ENCODE measurements around the gene MYBPC1.

MYBPC1 gene

DNA sequence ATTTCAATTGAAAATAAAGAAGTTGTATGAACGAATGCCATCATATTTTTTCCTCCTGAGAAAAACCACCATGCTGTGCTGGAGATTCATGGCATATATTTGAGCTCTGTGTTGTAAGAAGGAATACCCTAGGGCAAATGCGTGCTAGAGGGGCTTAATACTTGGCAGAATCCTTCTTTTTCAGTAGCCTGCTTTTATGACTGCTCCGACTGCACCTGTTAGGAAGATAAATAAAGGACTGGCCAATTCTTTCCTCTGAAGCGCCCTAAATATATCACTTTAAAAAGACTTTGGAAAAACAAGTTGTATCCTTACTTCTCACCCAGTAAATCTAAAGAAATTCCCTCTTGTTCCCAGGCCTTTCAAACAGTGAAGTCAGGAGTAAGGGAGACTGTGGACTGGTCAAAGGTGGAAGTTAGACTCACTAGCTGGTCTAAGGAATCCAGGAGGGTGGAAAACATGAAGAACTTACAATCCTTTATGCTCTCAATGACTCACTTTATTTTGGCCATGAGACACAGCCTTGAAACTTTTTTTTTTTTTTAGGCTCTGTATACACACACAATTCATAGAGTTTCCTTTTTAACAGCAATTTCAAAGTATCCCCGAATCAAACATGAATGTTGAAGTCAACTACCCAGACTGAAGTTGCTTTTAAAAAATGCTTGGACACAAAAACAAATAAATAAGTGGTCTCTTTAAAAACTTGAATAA lies 5.2 kb downstream of the MYBPC1 start:
- DNase-seq, result no peak

DNA sequence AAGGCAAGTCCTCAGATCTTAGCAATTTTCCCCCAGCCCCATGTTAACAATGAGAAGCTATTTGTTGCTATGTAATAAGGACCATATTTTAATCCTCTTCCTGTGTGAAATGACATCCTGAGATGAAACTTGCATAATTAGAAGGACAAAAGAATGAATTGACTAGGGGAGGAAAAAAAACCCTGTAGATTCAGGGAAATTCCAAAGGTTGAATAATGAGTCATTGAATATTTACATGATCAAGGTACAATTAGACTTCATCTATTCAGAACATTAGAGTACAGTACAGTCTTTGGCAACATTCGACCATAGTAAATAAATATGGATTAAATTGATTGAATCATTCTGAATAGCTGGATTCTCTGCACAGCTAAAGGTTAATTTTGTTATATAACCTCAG lies 9.4 kb downstream of the MYBPC1 start:
- DNase-seq, result no peak

DNA sequence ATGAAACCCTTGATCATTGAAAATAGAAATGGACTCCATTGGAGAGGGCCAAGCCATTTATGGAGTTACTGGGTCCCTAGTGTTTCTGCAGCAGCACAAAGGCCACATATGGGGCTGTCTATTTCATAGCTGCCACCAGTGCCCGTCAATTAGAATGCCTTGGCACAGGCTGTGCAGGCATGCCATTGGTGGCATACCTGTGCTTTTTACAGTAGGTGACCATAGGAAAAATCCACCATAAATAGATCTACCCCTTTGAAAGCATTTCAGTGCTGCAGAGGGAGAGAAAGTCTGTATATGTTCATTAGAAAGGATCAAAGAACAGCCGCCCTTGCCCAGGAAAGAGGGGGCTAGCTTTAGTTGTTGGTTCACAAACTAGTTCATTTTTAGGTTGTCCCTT lies 13.1 kb downstream of the MYBPC1 start:
- DNase-seq, result no peak

DNA sequence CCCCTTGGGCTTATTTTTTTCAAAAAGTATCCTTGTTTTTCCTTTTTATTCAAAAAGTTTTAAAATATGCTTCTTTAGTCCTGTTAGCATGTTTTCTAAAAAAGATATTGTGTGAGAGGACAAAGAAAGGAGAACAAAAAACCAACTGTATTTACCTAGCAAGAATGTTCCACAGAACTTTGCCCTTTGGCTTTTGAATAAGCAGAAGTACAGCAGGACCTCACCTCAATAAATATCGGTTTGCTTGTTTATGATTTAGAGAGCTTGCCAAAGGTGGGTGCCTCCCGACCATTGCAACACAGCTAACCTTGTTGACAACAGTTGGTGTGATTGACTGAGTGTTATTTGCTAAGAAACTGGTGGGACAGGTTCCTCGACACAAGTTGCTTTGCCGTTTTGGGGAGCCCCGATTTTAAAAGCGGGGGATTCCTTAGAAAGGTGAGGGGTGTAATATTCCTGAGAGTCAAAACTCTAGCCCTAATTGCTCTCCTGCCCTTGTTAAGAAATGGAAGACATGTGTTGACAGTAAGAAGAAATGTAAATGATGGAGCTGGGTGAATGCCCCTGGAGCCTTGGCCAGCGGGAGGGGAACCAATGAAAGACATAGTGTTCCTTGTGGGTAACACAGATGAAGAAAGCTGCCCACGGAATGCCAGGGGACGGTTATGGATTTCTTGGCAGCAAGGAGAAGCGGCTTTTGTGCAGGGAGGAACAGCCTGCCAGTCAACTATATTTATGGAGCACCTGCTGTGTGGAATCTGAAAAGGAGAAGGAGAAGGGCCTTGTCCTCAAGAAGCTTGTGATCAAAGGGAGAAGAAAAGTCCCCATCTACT lies 13.7 kb downstream of the MYBPC1 start:
- no peak for DNase-seq

DNA sequence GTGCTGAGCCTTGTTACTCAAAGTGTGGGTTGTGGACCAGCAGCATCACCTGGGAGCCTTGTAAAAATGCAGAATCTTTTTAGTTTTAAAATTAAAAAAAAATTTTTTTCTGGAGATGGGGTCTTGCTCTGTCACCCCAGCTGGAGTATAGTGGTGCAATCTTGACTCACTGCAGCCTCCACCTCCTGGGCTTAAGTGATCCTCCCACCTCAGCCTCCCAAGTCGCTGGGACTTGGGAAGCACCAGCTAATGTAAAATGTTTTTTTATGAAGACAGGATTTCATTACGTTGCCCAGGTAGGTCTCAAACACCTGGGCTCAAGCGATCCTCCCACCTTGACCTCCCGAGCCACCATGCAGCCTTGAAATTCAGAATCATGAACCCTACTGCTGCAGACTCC lies 14.4 kb downstream of the MYBPC1 start:
- no peak for DNase-seq

DNA sequence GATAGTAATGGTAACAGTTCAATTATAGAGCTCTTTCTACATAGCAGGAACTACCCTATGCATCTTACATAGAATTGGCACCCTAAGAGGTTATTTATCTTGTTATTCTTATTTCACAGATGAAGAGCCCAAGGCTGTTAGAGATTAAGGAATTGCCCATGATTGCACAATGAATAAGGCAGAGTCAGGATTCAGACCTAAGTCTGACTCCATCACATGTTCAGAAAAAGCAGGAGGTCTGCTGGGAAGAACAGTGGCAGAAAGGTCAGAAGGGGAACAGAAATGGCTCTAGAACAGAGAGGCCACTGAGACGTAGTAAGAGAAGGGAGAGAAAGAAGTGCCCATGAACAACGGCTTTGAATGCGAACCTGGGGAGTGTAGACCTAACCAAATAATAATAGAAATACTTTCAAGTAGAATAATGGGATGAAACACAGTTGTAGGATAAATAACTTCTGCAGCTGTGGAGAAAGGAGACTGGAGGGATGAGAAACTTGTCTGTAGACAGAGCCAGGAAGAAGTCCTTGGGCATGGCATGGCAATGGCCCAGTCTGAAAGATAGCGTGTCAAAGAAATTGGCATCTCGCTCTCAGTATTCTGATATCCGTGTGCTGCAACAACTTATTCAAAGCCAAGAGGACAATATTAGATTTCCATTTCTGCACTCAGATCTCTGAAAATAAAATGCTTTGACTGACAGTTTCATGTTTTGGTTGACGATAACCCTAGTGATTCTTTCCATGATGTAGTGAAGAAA lies 17.6 kb downstream of the MYBPC1 start:
- DNase-seq, result no peak

DNA sequence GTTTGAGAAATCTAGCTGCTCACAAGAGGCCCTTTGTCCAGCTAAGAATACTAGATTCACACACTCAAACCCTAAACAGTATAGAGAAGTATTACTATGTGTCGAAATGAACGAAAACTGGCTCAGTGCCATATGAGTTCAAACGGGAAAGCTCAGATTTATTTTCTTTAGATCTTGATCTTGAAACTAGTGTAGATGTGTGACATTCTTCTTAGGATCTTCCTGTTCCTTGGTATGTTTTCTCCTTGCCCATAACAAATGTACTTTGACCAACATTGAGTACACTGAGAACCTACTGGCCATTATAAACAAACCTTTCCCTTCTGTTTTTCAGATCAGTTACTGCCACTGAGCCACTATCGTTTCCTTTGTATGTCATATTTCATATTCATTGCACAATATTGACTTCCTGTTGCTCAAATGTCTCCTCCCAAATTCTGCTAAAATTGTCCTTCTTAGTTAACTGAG lies 21.3 kb downstream of the MYBPC1 start:
- DNase-seq, result no peak

DNA sequence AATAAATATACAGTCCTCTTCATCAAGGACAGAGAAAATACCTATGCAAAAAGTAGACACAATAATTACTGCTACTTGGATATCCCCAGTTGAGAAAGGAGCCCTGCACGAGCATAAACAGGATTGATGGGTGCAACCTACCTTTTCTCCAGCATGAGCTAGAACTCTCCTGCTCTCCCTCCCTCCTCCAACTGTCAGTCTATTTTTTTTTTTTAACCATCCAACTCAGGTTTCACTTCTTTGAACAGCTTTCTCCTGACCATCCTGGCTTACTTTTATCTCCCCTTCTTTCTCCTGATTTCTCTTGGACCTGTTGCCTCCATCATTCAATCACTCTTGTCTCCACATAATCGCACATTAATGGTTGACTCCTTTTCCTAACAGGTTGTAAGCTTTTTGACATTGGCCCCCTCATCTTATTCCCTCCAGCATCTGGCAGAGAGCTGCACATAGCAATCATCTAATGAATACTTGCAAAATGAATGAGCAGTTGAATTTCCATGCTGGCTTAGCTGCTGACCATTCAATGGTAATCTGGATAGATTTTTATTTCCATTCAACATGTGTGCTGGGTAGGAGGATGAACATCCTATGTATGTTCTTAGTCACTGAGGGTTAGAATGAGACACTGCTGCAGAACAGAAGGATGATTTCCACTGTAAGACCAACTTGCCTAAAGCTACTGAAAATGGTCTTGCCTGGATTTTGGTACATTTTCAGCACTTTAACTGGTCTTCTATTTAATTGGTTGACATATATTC lies 24.4 kb downstream of the MYBPC1 start:
- no peak for DNase-seq

DNA sequence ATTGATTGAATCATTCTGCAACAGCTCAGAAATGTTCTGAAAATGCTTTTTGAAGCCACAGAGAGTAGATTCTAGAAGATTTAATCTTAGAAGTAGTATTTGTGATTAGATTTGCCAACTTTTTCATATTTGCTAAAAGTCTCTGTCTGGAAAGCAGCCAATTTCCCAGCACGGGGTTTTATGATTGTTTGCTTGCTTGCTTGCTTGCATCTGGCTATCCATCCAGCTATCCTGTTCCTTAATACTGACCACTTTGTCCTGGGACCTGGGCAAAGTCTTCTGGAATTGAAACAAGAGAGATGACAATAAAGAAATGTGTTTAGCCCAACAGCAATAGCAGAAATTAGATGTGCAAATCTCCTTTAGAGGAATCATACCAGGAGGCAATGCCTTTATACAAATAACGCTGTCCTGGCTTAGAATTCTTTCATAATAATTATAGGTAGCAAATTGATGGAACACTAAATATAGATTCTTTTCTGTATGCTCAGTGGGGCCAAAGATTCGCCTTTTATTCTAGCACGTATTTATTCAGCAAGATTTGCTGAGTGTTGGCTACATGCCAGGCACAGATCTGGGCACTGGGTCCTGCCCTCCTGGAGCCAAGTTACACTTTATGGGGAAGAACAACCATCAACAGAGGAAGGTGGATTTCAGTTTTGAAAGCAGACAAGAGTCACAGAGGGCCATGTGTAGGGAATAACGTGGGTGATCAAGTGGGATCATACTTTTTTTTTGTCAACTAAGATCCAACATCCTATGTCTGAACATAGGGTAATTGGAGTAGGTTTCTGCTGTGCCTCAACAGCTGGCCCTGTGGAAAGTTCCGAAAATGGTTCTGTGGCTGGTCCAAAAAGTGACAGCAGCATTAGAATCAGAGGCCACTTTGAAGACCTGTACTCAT lies 25.3 kb downstream of the MYBPC1 start:
- no peak for DNase-seq

DNA sequence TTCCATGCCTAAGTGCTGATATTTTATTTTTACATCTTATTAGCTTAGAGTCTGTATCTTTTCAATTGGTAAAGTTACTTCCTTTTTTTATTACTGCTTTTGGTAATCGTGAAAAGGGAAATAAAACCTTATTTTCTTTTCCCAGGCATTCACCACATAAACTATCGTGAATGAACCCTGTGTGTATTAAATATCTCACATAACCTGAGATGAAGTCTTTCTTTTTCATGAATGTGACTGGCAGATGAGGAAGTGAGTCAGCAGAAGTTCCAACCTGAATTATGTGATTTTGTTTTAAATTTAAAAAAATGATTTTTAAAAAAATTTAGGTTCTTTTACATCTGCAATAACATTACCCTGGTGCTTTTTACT lies 26.0 kb downstream of the MYBPC1 start:
- no peak for DNase-seq

DNA sequence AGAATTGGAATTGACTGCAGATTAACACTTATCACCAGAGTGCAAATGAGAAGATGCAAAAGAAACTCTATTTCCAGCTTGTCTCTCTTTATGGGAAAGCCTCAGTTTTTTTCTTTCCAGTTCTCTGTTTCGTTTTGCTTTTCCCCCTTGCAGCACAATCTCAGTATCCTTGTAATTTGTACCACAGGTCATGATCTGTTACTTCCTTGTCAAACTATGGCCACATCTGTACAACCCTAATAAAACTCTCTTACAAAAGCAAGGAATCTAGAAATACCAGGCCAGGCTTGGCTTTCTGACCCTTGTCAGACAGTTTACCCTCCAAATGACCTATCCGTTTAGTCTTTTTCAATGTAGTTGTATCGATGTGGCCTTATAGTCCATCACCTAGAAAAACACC lies 33.9 kb downstream of the MYBPC1 start:
- DNase-seq, result no peak

DNA sequence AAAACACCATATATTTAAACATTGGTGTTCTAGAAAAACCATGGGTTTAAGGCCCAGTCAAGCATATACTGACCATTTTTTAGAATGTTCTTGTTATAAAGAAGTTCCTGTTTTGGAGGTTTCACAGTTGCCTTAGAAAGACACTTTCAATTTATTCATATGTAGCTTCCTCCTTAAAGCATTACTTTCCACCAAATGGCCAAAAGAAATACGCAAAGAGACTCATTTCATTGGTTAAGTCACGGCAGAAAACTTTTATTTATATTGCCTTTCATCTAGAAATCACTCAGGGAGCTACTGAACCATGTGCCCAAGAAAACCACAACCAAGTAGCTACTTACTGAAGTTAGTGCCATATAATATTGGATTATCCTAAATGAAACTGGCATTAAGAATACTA lies 40.0 kb downstream of the MYBPC1 start:
- no peak for DNase-seq

DNA sequence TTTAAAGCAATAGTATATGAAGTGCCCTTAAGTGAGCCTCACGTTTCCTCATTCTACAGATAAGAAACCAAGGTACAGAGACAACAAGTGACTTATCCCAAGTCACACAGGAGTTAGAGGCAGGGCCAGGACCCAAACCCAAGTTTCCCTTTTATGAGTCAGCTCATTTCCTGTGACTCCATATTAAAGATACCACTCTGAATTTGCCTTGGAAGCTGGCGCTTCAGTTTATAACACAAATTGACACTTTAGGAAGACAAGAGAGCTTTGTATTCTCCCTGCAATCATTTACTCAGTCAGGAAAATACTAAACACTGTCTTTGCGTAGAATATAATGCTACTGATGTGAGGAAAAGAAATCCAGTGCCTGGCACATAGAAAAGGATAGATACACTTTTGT lies 43.2 kb downstream of the MYBPC1 start:
- no peak for DNase-seq

DNA sequence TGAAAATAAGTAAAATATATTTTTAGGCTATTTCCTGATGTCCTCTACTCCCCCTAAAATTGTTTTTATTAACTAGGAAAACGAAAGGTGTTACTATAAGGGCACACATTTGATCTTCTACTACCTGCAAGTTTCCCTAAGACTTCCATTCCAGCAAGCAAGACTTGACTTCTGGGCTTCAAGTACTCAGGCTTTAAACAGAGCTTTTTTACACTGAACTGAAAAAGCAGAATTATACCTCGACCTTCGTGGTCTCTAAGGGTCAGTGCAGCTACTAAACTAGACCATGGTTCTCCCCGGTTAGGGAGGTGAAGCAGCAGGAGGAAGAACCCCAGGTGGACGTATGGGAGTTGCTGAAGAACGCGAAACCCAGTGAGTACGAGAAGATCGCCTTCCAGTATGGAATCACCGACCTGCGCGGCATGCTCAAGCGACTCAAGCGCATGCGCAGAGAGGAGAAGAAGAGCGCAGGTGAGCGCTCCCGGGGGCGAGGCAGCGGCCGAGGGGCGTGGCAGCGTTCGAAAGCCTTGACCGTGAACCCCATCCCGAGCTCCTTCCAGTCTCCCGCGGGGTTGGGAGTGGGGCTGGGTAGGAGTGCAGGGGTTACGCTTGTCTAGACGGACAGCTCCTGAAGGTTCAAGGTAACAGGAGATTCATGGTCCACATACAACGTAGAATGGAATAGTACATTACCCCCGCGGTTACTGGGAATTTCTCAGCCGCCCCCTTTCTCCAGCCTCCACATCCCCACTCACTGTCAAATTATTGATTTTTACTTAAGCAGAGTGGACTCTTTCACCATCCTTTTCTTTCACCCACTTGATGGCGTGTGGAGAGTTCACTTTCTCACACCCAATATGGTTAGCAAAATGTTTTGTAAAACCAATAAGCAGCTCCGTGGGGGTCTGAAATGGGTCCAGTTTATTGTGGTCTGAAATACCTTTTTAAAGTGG lies 47.6 kb downstream of the MYBPC1 start:
- DNase-seq, result no peak

DNA sequence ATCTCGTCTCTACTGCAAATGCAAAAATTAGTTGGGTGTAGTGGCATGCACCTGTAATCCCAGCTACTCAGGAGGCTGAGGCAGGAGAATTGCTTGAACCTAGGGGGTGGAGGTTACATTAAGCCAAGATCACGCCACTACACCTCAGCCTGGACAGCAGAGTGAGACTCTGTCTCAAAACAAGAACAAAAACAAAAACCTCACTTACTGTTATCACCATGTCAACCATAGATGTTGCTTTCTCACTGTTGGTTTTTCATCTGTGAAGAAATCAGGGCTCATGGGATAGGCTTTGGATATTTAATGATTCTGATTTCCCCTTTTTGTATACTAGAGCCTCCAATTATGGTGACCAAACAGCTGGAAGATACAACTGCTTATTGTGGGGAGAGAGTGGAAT lies 52.9 kb downstream of the MYBPC1 start:
- no peak for DNase-seq

DNA sequence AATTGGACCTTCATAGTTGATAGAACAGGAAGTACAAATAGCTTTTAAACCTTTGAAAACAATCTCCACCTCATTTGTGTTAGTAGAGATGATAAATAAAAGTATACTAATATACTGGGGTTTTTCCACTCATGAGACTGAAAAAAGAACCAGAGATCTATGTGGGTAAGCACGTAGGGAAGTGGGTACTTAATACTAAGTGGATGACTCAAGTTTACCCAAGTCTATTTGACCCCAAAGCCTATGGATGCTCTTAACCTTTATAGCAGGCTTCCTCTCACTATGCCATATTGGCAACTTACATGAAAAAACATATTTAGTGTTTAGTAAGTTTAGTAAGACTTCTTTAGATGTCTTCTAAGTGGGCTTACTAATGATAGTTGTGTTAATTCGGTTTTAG lies 53.4 kb downstream of the MYBPC1 start:
- no peak for DNase-seq

DNA sequence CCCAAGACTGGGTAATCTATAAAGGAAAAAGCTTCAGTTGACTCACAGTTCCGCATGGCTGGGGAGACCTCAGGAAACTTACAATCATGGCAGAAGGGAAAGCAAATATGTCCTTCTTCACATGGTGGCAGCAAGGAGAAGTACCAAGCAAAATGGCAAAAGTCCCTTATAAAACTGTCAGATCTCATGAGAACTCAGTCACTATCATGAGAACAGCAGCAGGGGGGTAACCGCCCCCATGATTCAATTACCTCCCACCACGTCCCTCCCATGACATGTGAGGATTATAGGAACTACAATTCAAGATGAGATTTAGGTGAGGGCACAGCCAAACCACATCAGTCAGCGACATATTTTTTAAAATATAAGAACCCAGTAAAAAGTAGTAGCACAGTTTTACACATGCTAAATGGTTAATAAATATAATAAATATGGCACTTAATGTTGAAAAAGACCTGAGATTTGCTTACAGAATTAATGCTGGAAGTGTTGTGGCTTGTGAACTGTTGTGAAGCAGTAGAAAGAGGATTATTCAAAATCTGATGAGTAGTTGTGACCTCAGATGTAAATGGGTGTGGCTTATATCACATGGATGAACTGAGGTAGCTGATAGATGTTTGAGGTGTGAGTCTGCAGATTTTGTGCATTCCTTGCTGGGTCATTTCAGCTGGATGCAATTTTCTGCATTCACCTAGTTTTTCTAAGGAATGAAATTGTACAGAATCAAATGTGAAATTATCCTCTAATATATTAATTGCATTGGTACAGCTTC lies 55.8 kb downstream of the MYBPC1 start:
- DNase-seq, result no peak

DNA sequence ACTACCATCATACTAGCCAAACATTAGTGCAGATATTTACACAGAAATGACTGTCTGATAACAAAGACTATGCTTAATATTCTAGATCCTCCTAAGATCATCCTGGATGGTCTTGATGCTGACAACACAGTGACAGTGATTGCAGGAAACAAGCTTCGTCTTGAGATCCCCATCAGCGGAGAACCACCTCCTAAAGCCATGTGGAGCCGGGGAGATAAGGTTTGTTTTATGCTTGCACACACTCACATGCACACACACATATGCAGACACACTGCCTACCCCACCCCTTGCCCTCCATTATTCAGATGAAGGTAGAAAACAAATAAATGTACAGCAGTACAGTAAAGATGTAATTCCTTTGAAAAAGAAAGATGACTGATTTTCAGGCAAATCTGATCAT lies 58.3 kb downstream of the MYBPC1 start:
- no peak for DNase-seq

DNA sequence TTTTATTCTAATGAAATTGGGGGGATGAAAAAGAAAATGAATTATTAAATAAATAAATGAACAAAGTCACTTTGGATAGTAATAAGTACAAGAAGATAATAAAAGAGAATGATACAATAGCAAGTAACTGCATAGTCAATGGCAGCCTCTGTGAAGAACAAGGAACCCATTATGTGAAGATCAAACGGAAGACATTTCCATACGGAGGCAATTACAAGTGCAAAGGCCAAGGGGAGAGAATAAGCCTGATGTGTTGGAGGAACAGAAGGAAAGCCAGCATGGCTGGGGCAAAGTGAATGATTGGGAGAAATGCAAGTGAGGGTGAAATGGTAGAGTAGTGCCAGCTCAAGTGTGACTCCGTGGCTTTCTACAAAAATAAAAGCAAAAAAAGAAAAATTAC lies 58.7 kb downstream of the MYBPC1 start:
- no peak for DNase-seq

DNA sequence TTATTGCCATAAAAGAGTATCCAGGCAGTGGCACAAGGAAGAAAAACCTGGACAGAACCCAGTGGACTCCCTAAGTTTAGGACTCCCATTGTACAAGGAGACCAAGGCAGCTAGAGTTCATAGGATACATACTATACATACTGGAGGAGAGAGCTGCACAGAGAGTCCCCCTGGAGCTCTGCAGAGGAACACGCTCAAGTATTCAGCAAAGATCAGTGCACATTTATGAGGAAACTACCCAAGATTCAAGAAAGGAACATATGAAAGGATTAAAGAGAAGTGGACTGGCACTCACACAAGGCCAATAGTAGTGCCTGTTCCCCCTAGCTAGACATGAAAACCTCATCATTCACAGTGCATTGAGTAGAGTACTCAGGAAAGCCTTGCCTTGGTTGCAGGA lies 59.7 kb downstream of the MYBPC1 start:
- DNase-seq, result no peak

Data from activated gamma-delta T cell treated with Interleukin-2 at 50 U/mL for 16 hours (primary cell).